COLO829 (cell line): ENCODE data around the gene CNTFR.

ENCODE experiments used
- DNase-seq: peaks from one replicate; pipeline ENCODE4 v3.0.0; 2012; ENCODE audit warnings: low spot score

CNTFR gene

DNA sequence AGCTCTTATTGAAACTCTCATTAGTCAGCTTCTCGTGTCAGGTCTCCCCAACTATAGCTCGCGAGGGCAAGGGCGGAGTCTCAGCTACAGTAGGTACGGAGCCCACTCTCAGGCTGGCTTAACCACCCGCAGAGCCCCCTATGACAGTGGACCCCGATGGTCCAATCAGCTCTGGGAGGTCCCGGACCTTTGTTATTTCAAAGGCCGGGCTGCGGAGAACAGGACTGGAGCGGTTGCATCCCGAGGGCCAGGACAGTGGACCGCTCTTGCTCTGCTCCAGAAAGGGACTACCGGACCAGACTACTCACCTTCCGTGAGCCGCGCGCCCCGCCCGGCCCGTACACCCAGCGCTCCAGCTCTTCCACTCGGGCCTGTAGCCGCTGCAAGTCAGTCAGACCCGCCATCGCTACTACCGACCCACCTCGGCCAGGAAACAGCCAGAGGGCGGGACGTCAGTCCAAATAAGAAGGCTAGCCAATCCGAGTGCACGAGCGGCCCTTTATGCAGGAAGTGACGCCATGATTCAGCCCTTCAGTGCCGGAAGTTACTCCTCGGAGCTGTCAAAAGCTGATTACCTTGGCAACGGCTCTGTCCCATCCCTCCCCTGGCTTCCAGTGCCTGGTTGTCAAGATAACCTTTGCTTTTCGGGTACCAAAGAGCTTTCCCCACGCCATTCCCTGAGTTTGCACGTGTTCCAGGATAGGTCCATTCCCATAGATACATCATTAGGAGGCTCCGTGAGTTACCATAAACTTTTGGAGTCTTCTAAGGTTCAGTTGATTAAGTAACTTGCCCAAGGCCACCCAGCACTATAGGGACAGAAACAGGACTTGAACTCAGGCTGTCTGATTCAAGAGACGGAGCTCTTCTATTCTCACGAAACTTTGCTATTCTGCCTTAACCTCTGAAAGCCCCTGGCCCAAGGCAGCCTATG, 30.8 kb upstream of the CNTFR start, which contains the start of gene DCTN3:
Gene DCTN3 (minus strand): TSS at position 435 of the 934 bp plus-strand sequence. CDS start 31 bp downstream, at position 404.
- peak; percentile 97 for DNase-seq

DNA sequence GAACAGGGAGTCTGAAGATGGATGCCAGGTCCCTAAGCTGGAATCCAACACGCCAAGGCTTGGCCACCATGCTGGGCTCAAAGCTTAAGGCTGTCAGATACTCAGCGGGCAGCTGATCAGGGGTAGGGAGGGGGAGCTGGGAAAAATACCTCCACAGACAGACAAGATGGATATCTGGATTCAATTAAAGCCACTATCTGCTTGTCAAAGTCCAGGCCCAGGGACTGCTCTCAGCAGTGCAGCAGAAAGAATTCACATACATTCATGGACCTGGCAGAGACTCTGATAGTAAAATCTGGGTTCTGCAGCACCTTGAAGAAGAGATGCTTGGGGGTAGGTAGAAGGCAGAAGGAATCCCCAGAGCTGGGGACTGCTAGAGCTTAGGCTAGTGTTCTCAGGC, 25.6 kb upstream of the CNTFR start:
- DNase-seq: no peak

DNA sequence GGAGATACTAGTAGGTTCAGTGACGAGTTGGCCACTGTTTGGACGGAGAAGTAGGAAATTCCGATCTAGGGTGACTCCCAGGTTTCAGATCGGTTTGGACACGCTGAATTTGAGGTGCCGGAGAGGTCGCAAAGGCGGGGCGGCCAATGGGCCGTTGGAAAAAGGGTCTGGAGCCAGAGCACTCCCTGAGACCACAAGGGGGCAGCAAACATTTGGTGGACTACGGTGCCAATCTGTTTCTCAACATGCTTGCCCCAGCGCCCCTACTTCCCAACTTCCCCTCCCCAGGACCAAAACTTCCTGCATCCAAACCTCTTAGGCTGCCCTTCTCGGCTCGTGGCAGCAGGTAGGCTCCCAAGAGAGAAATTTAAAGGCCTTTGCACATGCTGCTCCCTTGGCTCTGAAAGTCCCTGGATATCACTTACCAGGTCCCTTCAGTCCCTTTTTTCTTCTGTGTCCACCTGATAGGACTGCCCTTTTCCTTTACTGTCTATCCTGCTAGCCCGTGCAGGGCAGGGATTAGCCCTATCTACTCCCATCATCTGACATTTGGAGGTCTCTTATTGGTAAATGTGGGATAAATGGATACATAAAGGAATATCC, 23.4 kb upstream of the CNTFR start:
- DNase-seq: peak; percentile 88

DNA sequence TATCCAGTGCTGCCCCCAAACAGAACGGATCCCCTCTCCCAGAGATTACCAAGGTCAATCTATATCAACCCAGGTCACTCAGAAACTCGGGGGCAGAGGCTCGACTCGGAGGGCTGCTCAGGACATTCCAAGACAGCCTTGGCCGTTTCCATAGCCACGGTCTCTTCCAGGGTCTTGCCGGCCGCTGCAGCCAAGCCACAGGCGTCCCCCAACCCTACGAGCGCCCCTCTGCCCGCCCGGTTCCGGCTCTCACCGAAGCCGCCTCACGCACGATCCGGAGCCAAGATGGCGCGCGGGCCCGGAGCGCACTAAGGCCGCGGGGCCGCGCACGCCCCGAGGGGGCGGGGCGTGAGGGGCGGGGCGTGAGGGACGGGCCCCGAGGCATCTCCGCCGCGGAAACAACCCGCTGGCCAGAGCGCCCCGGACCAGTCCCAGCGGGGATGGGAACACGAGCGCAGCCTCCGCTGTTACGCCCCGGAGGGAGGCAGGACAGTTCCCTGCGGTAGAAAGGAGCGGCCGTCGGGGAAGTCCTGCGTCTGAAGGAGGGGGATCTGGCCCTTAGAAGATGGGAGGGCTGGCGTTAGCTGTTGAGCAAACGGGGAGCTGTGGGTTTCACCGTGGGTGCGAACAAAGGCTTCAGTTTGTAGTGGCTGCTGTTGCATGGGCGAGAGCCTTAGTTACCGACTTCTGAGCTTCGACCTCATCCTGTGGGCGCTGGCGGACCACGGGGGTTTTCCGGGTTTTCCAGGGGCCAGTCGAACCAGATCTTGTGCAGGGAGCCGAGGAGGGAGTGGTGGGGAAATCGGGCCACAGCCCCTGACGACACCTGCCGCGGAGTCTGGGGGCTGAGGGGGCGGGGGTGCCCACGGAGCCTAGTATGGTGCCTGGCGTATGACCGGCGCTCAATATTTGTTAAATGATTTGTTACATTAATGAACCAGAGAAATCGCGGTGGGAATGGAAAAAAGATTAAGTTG, 22.6 kb upstream of the CNTFR start, which contains the start of gene RPP25L:
Gene RPP25L (minus strand): TSS at position 287 of the 977 bp plus-strand sequence. CDS start 801 bp downstream, outside the sequence.
- DNase-seq: peak; percentile 90

DNA sequence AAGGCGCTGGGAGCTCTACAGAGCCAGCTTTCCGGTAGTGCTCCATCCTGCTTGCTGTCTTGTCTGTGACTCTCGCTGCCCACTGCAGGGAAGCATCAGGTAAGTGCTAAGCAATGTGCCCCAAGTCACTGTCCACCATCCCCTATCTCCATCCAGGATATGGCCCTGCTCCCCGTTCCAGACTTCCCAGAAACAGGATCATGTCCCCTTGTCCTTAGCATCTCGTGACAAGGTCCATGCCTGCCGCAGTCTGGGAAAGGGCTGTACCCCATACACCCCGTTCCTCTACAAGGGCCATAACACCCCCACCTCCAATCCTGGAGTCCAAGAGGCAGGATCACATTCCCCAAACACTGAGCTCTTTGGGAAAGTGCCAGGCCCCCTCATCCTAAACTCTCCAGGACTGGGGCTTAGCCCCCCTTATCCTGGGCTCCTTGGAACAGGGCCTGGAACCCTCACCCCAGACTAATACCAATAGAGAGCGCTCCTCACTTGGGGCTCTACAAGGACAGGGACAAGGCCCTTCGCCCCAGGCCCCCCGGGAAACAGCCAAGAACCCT, 21.8 kb upstream of the CNTFR start:
- no peak for DNase-seq

DNA sequence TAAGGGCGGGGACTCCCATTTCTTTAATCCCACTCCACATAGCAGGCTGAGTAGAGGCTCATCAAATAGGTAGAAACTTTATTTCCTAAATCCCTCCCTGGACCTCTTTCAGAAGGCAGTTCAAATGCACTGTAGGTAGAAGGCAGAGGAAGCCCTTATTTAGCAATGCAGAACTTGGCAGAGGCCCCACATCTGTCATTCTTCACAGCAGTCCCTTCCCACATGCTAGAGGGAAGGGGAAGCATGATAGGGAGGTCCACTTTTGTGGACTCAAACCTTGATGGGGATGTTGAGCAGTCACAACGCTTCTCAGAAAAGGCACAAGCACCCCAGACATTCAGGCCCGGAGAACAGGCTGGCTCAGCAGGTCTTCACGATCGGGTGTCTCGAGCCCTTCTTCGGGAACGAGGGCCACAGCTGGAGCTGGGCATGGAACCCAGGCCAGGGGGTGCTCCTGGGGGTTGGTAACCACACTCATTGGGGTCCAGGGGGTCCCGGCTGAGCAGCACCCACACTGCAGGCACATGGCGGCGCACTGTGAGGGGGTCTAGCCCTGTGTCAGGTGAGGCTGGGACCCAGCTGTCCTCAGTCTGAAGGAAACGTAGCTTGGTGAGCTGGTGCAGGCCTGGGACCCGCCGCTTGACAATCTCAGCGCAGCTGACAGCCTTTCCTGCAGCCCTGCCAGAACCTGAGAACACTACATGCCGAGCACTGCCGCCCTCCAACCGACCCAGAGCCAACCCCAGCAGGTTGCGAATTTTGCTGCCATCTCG, 21.1 kb upstream of the CNTFR start:
- DNase-seq: no peak

DNA sequence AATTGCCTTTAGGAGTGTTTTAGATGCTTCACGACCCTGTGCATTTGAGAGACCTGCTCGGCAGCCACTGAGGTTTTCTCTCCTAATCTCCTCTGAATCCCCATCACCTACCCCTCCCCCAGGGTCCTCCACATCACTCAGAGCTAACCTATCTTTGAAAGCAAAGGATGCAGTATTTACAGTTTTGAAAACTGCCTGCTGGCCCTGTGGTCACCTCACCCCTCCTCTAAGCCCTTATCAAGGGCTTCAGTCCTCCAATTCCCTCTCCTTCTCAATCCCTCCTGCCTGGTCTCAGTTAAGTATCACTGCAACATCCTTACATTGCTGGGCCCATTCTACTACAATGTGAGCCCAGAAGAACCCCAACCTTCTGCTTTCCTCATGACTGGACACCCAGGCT, 17.8 kb upstream of the CNTFR start:
- no peak for DNase-seq

DNA sequence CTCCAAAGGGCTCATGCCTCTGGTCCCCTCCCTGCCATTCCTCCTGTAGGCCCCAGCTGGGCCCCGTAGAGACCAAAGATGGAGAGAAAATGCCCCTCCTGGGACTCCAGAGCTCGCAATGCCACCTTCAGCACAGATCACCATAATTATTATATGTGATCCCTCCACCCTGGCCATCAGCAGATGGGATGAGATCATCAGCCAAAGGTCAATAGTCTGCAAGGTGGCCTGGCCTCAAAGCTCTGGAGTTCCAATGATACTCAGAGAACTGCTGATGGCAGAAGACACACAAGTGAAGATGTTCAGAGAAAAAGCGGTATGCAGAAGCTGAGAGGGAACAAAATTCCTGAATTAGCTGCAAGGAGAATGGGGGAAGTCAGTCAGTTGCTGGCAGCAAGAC, 17.4 kb upstream of the CNTFR start:
- no peak for DNase-seq

DNA sequence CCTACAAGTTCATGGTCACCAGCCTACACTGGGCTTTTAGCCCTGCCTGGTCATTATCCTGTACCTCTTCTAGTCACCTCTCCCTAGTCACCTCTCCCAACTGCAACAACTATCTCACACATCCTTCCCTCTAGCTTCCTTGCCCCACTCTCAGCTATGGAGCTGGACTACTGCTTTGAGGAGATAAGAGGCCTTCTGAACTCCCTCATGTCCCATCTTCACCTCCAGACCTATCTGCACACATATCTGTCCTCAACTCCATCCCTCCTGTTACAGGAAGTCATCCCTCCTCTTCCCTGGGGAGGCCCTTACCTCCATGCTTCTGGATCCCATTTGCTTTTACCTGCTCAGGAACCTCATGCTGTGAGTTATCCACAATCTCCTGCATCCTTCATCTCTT, 16.7 kb upstream of the CNTFR start:
- no peak for DNase-seq

DNA sequence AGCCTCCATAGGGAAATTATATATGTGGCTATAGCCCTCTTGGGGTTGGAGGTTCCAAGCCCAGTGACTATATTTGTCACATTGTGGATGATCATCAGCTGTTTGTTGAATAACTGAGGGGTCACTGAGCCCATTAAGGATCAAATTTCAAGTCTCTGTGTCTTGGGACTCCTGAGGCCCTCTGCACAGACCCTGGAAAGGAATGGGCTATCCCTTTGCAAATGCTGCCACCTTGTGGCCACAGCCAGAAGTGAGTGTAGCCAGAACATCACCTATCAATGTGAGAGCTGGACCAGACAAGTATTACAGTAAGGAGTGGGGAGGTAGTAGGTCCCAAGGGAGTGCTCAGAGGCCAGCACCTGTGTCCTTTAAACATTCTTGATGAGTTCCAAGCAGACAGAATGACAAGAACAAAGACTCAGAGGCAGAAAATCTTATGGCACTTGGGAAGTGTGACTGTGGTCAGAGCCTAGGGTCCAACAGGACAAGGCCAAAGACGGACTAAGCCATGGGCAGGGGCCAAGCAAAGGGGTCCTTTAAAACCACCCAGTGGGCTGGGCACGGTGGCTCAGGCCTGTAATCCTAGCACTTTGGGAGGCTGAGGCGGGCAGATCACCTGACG, 14.2 kb upstream of the CNTFR start:
- peak; percentile 93 for DNase-seq

DNA sequence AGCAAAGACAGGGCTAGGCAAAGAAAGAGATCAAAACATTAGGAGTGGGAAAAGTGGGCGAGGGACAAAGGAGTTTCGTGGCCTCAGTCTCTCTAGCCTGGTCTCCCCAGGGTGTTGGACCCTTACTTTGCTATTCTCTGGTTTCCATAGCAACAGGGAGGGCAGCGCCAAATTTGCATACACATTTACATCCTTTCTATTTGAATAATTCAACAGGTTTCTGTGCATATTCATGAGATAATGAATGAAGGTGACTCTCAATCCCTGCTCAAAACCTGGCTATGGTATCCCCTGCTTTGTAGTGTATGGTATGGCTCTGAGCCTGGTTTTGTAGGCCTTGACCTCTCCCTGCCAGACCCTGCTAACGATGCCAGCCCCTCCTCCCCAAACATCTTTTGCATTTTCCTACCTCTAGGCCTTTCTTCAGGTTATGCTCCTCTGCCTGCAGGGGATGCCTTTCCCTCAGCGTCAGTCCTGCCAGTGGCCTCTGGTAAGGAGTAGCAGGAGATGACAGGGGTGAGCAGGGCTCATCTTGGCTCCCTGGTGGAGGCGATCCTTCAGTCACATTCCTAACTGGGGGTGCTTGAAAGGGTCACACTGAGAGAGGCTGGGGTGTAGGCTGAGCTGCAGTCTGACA, 12.5 kb upstream of the CNTFR start:
- DNase-seq: no peak

DNA sequence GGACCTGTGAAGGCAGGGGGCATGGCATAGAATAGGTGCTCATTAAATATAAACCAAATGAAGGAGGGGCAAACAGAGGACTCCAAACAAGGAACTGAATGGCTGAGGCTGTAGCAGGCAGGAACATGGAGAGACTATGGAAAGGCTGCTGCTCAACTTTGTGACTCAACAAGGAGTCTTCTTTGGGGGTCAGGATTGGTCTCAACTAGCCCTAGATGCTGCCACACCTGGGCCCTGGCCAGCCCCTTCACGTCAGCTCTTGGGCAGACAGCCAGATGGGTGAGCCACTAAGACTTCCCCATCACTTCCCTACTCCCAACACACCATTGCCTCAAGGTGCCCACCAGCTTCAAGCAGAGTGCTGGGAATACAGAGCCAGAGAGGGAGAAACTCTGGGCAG, 11.4 kb upstream of the CNTFR start:
- no peak for DNase-seq

DNA sequence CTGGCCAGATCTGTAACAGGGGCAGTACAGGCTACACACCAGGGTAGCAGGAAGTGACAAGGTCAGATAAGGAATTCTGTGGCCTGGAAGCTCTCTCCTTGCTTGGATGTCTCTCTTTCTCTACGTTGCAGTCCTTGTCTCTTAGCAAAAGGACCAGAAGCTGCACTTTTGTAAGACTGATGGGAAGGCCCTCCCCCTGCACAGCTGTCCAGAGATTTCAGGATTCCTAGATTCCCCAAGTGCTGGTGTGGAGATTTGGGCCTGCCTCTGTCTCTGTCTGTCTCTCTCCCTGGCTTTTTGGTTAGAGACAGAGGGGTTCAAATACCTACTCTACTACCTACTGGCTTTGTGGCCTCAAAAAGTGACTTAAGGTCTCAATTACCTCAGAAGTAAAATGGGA, 10.0 kb upstream of the CNTFR start:
- DNase-seq: no peak

DNA sequence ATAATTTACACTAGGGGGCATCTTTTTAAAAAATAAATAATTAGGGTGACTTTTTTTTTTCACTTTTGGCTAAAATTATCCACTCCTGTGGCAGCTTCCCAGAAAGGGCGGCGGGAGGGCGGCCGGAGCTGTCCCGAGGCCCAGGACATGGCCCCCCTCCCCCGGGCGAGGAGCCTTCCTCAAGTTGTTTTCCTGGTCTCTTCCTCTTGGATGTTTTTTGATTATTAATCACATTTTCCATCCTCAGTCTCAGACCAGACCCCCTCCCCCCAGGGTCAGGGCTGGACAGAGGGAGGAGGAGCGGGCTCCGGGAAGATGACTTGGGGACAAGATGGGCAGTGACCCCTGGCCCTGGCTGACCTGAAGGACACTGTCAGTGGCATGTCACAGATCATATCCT, 4.7 kb upstream of the CNTFR start:
- DNase-seq: no peak

DNA sequence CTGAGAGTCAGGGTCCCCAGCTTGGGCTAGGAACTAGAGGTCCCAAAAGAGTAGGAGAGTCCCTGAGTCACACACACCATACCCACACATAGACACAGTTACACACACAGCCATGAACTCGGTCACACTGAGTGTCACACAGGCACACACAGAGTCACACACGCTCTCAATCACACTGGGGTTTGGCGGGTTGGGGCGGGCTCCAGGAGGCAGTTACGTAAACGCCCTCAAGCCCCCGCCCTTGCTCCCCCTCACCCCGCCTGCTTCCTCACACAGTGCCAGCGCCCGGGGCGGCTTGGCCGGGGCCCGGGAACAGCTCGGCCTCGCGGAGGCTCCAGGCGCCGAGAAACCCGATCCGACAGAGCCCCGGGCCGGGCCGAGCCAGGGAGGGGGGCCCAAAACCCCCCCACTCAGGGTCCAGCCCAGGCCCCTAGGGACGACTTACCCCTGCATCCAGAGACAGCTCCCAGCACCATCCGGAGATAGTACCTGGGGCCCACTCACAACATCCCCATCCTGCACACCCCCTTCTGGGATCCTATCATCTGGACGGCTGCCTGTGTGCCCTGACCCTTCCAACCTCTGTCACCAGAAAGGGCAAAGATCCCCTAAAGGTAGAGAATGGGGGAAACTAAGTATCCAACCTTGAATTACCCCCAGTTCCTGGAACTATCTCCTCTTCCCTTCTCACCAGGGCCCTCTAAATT, 3.5 kb upstream of the CNTFR start:
- DNase-seq: no peak

DNA sequence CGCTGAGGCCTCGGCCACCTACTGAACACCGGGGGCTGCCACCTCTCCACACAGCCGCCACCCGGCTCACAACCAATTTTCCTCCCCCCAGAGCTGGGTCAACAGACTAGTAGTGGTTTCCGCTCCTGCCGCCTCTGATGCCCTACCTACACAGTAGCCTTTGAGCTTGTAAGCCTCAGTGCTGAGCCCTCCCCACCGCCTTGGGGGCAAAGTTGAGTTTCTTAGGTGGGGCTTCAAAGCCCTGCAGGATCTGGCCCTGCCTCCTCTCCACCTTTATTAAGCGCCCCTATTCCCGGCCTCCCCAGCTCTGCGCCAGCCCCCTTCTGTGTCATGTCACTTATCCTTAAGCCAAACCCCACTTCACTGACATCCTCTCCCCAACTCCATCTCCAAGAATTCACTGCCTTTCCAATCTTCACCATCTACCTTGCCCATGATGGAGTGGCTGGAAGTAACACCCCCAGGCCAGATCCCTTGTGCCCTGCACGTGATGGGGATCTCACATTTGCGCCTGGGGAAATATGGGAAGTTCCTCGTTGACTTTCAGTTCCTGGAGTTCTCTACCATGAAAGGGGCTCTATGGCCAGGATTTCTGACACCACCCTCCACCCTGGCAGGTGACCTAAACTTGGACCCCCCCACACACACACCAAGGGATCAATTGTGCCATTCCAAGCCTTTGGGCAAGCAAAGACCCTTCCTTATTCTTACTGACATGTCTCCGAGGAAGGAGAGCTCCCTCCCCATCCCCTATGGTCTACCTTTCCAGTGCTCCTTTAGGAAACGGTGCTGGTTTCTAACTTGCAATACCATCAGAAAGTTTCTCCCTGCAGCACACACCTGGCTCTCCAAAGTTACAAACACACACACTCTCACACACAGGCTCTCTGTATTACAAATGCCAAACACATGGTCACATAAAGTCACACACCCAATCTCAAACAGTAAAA, 2.7 kb upstream of the CNTFR start:
- DNase-seq: no peak

DNA sequence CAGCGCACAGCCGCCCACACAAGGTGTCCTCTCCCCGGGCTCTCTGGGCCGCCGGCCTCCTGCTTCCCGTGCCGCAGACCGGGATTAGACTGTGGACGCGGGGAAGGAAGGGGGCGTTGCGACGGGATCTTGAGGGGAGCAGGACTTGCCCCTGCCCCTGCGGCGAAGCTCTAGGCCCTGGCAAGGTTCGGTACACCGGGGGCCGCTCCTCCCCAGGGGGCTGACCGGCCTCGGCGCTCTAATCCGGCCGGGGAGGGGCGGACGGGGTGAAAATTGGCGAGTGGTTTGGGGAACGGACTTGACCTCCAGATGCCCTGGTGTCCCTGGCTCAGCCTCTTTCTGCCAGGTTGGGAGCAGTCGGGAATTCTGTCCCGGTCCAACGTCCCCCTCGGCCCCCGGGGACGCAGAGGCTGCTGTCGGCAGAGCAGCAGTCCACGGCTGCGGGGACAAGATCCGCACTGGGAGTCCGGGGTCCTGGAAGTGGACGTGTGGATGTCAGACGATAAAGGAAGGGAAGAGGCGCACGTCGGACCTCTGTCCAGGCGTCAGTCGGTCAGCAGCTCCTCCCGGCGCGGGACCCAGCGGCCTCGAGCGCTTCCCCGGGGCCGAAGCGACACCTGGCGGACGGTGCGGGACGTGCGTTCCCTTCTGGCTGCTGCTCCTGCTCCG, 1.9 kb upstream of the CNTFR start:
- DNase-seq: peak; percentile 87
